ENCODE data around the gene SCD5. TPM values are rescaled to one million over a fixed set of nuclear protein-coding genes. Genes with fewer than 3 reads are reported as not detected.

SCD5 gene
- total RNA-seq, 1 donor from 2014 or later = 33.6 TPM

DNA sequence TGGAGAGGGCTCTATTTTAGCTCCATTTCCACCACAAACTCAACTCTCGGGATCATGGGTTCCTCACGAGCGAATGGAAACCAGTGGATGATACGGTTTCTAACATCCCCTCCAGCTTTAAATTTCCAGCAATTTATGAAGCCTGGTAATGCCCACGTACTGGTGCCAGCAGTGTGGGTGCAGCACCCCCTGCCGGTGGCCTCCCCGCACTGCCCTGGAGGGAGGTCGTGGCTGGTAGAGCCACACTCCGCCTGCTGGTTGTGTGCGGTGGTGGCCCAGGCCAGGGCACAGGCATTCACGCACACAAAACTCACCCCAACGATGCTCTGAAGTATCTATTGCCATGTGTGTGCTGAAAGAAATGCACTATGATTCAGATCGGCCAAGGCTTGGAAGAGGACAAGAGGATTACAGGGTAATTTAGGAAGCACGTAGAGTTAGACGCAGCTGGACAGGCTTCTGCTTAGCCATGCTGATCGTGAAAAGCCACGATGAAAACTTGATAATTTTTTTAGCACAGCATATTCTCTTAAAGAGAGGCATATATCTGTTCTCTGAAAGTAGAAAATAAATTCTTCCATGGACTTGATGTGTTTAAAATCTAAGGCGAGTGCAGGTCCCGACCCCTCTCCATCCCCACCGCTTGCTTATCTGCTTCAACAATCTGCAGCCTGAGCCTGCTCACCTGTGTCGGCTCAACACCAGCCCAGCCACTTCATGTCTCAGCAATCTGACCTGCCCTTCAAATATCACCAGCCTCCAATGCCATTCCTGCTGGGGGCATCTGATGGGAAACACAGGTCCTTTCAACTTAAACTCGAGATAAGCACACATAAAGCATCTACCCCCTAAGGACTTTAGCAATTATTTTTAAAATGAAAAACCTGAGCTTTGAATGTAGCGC, 59.1 kb downstream of the SCD5 start:
- peak; percentile 64 for DNase-seq (ENCODE audit: low read depth)

DNA sequence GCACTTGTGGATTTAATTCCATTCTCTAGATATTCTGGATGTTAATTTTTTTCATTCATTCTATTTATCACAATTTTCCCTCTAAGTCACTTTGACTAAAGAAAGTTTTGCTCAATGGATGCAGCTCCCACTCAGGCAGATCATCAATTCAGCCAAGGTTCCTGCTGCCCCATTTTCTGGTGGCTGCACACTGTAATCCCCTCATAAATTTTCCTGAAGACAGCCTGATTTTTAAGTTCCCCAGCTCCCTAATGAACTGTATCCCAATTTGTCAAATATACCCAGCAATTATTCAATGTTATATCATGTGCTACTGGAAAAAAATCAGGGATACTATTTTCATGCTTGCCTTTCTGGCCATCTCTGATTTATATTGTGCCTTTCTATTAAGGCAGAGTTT, 61.2 kb downstream of the SCD5 start:
- DNase-seq (ENCODE audit: low read depth) = no peak

- DNase-seq (ENCODE audit: low read depth) = no peak
These were observed 65.0 kb downstream of the SCD5 start for GRCh38 chr4:82733636-82734035.

GRCh38 chr4:82728301-82728700, 70.3 kb downstream of the SCD5 start:
- DNase-seq (ENCODE audit: low read depth) = no peak

- DNase-seq (ENCODE audit: low read depth) = no peak
These were observed 72.0 kb downstream of the SCD5 start for GRCh38 chr4:82726596-82726995.

DNA sequence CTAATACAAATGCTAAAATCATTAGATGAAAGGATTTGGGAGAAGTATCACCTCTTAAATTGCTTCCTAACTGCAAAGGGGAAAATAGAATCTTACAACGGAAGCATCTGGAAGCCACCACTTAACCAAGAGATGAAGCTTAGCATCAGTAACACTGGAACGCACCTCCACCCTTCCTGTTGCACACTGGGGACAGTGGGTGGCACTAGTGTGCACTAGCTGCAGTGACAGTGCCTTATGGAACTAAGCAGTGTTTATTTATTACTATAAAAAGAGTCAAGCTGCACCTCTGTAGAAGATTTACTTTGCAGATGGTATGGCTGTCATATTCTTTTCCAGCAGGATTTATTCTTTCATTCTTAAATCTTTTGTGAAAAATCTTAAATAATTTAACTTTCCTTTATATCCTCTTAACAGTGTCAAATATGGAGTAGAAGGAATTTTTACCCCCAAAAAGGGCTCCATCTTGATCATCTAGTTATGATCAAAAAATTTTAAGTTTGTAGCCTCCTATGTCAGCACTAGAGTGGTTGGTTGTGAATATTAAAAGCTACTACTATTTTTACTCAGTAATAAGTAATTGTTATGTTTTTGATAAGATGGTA, 76.7 kb downstream of the SCD5 start:
- DNase-seq (ENCODE audit: low read depth) = peak; percentile 21

DNA sequence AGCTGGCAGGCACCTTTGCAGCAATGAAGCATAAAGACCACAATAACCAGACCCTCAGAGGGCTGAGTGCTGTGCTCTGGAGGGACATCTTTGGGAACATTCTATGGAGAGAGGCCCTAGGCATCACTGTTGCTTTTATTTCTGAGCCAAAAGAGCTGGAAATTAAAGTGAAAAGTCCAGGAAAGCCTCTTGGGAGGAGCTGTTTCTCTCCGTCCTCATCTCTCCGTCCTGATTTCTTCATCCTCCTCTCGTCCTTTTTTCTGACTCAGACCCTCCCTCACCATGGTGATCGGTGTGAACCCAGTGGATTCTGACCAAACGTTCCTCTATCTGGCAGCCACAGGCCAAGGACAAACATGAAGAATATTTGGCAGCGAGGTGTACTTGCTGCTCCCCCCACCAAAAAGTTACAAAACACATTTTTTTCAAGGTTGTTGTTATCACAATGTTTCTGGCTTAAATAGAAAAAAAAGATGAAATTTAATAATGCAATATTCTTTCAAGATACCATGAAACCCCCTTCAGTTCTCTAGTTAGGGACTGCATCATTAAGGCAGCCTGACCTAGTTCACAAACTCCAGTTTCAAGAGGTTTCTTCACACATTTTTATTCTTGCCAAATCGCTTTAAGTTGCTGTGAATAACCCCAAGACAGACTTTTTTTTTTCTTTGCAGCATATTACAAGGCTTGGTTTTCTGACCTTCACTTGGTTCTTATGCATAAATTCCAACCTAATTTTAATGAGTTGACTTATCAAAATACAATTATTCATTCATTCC, 80.2 kb downstream of the SCD5 start:
- DNase-seq (ENCODE audit: low read depth) = no peak

DNA sequence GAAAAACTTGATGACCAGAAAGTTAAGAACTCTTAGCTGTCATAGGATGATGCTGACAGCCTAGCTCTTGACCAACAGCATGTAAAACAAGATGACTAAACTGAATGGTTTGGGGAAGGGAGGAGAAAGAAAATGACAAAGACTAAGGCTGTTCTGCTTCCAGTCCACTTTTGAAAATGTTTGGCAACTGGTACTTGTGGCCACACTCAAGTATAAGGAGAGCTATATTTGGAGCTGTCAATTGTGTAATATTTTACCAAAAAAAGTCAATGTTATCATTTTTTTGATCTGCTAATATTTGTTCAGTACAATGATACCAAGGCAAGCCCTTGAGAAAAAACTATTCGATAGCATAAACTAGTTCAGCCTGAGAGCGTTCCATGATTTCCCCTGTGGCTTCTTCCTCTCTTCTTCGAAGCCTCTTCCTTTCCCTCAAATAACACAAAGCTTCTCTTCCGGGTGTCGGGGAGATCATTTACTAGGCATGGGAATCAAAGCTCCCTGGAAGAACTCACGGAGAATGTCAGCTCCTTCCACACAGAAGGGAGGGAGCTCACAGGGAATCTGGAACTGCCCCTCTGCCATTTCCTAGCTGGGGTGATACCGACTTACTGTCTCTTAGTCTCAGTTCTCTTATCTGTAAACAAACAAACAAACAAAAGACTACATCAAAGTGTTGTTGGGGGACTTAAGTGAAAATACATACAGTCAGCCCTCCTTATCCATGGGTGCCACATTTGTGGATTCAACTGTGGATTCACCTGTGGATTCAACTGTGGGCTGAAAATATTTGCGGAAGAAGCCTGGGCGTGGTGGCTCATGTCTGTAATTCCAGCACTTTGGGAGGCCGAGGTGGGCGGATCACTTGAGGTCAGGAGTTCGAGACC, 82.6 kb downstream of the SCD5 start:
- DNase-seq (ENCODE audit: low read depth) = no peak

DNA sequence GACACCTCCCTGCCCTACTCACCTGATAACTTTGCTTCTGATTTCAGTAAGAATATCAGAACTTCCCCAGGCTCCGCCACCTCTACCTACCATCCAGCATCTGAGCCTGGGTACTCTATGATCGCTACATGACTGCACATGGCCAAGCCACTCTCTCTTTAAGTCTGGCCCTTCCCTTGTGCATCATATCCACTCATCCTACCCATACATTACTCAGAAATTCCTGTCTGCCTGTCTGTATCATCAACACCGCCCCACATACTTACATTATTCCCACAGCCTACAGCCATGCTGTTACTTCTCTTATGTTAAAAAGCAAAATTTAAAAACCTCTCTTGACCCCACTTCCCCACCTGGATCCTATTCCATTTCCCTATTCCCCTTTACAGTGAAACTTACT, 84.7 kb downstream of the SCD5 start:
- DNase-seq (ENCODE audit: low read depth) = no peak

DNA sequence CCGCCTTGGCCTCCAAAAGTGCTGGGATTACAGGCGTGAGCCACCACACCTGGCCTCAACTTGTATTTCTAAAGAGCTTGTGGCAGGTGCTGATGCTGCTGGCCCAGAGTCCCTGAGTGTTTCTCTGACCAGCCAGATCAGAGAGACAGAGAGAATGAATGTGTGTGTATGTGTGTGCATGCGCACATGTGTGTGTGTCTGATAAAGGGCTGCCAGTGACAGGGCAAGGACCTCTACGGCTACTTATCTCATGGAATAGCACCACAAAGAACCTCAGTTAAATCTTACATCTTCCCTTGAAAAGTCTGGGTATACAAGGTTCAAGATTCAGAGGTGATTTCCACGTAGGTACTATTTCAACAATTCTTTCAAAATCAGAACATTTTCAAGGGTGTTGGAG, 86.0 kb downstream of the SCD5 start:
- no peak for DNase-seq (ENCODE audit: low read depth)

GRCh38 chr4:82711158-82711785, 87.3 kb downstream of the SCD5 start:
- DNase-seq (ENCODE audit: low read depth) = no peak

DNA sequence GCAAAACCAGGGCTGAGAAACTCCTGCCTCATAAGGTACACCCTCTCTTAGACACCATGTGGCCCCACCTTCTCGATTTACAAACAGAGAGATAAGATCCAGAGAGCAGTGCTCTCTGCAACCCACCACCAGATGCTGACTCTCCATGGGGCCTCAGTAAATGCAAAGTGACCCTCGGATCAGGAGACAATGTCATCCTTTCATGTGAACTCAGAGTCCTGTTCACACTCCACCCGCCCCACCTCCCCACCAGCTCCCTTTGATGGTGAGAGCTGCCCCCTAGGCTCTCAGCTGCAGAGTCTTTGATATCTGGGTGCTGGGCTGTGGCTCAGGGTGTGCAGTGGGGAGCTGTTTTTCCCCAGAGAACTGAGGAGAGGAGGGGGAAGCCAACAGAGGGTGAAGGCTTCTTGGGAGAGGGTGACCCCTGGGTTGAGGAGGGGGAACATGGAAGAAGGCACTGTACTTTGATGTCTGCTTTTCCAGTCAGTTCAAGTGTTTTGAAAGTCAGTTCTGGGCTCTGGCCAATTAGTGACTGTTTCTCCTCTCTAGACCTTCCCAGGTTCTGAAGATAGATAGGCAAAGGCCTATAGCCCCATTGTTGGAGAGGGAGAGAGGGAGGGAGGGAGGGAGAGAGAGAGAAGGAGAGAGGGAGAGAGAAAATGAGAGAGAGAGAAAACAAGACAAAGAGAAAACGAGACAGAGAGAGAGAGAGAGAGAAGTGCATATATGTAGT, 88.2 kb downstream of the SCD5 start:
- no peak for DNase-seq (ENCODE audit: low read depth)

- no peak for DNase-seq (ENCODE audit: low read depth)
These were observed 89.6 kb downstream of the SCD5 start for GRCh38 chr4:82708982-82709381.

DNA sequence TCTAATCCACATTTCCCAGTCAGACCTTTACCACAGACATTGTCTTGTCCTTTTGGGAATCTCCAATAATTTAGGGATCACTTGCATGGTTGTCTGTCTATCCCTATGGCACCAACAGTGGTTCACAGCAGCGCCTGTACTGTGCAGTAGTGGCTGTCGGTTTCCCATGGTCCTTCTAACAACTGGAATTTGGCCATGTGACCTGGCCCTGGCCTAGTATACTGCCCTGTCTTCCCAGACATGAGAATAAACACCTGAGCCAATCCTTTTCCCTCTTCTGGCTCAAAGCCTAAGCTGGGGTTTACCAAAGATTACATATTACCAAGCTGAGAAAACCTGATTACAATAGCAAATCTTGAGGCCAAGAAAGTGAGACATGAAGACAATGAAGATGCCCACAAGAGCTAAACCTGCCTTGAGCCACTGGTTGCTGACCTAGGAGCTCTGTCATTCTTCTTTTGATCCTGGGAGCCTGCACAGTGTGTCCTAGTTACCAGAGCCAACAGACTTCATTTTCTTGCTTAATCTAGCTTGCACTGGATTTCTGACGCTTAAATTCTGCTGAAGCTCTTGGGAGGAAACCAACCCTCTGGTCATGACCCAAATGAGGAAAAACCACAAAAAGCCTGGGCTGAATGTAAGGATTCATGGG, 92.1 kb downstream of the SCD5 start:
- DNase-seq (ENCODE audit: low read depth) = peak; percentile 15

DNA sequence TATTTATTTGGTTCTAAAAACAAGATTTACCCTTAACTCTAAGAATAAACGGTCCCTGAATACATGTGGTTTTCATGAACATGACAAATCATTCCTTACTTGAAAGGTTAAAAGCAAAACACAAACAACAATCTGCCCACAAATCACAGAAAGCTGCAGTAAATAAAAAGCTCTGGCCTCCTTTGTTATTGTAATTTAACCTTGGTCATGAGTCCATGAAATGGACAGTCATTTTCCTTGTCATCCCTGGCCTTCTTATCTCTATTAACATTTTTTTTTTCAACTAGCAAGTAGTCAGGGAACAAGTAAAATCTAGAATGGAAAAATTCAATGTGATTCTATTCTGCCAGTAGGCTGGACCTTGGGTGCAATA, 92.7 kb downstream of the SCD5 start:
- peak; percentile 23 for DNase-seq (ENCODE audit: low read depth)

DNA sequence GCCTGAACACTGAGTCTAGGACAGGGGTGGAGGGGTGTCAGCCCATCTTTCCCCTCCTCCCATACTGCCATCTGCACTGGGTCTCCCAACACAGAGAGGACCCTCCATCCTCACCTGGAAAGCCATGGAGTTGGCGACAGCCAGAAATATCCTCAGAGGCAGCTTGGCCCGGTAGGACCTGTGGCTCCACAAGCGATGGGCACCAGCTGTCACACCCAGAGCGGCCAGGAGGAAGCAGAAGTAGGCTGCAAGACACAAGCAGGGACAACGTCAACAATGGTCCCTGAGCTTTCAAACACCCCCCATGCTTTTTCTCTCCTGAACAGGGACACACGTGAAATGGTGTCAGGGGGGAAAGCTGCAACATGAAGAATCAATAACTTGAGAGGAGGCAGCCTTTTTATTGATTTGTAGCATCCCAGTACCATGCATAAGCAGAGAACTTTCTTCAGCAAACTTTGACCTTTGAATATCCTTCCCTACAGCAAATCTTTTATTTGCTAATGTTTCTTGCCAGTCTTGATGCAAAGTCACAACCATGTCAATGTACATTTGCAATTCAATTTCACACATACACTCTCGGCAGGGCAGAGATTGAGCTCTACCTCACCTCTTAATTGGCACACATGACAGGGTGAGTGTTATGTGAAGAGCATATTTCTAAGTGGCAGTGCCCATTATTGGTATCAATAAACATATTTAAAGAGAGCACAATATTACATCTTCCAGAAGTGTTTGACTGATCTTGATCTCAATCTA, 93.2 kb downstream of the SCD5 start:
- no peak for DNase-seq (ENCODE audit: low read depth)

DNA sequence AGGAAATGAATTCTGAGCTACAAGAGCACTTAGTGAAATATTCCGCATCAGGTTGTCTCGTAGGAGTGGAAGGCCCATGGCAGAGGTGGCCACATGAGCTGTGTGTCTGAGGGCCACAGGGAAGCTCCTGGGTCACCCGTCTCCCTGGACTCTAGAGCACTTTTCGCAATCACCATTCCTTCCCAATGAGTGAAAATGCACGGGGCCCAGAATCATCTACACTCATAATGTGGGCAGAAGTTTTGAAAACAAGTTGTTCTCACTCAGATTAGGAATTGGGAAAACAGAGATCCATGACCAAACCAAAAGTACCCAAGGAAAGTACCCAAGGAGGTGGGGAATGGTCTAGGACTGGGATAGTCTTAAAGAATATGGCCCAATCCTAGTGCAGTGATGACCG, 94.4 kb downstream of the SCD5 start:
- DNase-seq (ENCODE audit: low read depth) = no peak

DNA sequence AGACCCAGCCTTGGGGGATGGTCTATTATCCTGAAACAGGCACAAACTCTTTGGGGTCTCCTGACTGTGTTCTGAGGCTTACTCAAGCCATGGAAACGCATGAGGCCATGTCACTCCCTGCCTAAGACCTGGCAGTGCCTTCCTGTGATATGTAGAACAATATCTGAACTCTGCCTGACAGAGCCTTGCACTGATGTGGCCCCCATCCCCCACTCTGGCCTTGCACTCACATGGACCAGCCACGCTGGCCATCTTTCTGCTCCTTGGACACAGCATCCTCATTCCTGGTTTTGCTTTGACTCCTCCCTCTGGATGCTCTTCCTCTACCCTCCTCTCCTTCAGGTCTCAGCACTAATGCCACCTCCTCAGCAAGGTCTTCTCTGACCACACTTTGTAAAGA, 100.2 kb downstream of the SCD5 start:
- no peak for DNase-seq (ENCODE audit: low read depth)

DNA sequence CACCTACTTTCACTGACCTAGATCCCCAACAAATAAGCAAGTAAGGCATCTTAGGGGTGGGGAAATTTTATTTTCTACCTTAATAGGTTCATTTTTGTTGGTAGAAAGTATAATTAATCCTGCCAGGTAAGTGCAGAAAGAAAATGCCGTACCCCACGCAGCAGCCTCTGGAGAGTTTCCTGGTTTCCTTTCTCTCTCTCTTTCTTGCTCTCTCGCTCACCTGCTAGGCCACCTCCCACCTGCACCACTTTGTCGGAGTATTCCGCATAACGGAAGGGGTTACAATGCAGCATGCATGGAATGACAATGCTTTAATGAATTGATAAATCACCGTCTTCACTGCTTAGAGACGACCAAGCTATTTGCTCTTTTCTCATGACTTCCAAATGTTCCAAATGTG, 101.0 kb downstream of the SCD5 start:
- no peak for DNase-seq (ENCODE audit: low read depth)

Measured in myocyte (in vitro differentiated cells).